Panc1 (cell line): ENCODE results near the gene BBX. TPM values are rescaled to one million over a fixed set of nuclear protein-coding genes. Genes with fewer than 3 reads are reported as not detected.

Experiments used
- ATAC-seq: fragments of 200-7000 bp; cut with Tn5 transposase; 2 replicates; pipeline ENCODE4 v1.9.1; 2020; ENCODE audit warnings: mild to moderate bottlenecking, moderate library complexity
- BruUV-seq: library from RNA; stranded (reverse); fragments of 400-500 nt; replicated peaks from 2 replicates; lab custom pipeline; 2021; lab: Mats Ljungman, UMichigan
- CTCF ChIA-PET: fragments of 300-600 bp; sonication (Branson Sonifier 250); formaldehyde crosslinking; loops from one replicate; lab custom pipeline; 2022; ENCODE audit warnings: antibody characterized with exemption; lab: Charles Lee
- POLR2A ChIA-PET: fragments of 300-600 bp; sonication (Branson Sonifier 250); formaldehyde crosslinking; loops from one replicate; lab custom pipeline; 2022; ENCODE audit warnings: antibody characterized with exemption; lab: Charles Lee
- DNase-seq: peaks from one replicate; pipeline ENCODE4 v3.0.0-alpha.2; 2010; ENCODE audit warnings: low read depth, low spot score
- H3K27ac ChIP-seq: 2 replicates; pipeline ENCODE4 v1.5.1; 2011; ENCODE audit warnings: mild to moderate bottlenecking, low read length, inconsistent platforms
- H3K27me3 ChIP-seq: fragments of 200-500 bp; sonication (Bioruptor generic); 2 replicates; pipeline ENCODE4 v1.6.0; 2014; ENCODE audit warnings: low read length, inconsistent platforms; ENCODE audit not compliant: control insufficient read depth, insufficient read depth
- H3K36me3 ChIP-seq: fragments of 200-500 bp; sonication (Bioruptor generic); 2 replicates; pipeline ENCODE4 v1.5.1; 2014; ENCODE audit warnings: inconsistent platforms, mild to moderate bottlenecking, low read length, moderate library complexity; ENCODE audit not compliant: control insufficient read depth, insufficient read depth
- H3K4me1 ChIP-seq: 2 replicates; pipeline ENCODE4 v1.5.1; 2011; ENCODE audit warnings: inconsistent platforms, mild to moderate bottlenecking, low read length, moderate library complexity; ENCODE audit not compliant: control insufficient read depth, insufficient read depth
- H3K4me3 ChIP-seq, 2 experiments: 2 replicates each; pipeline ENCODE4 v1.5.1; 2011 to 2012; ENCODE audit warnings: low read depth in 2 of 2, low read length in 2 of 2, mild to moderate bottlenecking in 2 of 2, inconsistent platforms in 1 of 2, moderate library complexity in 1 of 2
- H3K9me3 ChIP-seq: fragments of 200-500 bp; sonication (Bioruptor generic); 2 replicates; pipeline ENCODE4 v1.5.1; 2014; ENCODE audit warnings: low read depth, mild to moderate bottlenecking, inconsistent platforms, low read length, moderate library complexity; ENCODE audit not compliant: control insufficient read depth, insufficient read depth
- POLR2AphosphoS5 ChIP-seq: IDR thresholded peaks from 2 replicates; pipeline ENCODE4 v1.6.1; 2012; ENCODE audit warnings: mild to moderate bottlenecking, low read depth, low read length, moderate library complexity
- SIN3A ChIP-seq: IDR thresholded peaks from 2 replicates; pipeline ENCODE4 v1.6.1; 2012; ENCODE audit warnings: low read depth, mild to moderate bottlenecking, low read length, moderate library complexity, borderline replicate concordance; ENCODE audit not compliant: insufficient read depth
- TCF7L2 ChIP-seq: IDR thresholded peaks from 2 replicates; pipeline ENCODE4 v1.6.1; 2011; ENCODE audit warnings: mild to moderate bottlenecking, low read depth, low read length, inconsistent platforms
- in situ Hi-C: cut with HindIII; loops from 2 replicates; pipeline ENCODE4 v1.10.0; 2016; ENCODE audit warnings: low sequenced_read_pairs, low pct_unique_long_range_greater_than_20kb
- intact Hi-C: fragments of 100-400 bp; cut with micrococcal nuclease; formaldehyde crosslinking; loops from one replicate; pipeline ENCODE4 v1.10.0; 2022; ENCODE audit not compliant: unreplicated experiment
- total RNA-seq: library from RNA; stranded (reverse); gene quantifications from one replicate; pipeline ENCODE4 v1.2.1, GENCODE V29; 2021; ENCODE audit not compliant: unreplicated experiment
- TF ChIP-seq, protein P1 (sequence below): fragments of 450-650 bp; IDR thresholded peaks from 2 replicates; pipeline ENCODE4 v1.5.1; 2017; ENCODE audit warnings: mild to moderate bottlenecking
- TF ChIP-seq, protein P2 (sequence below), 2 experiments: IDR thresholded peaks; 2 replicates each; pipeline ENCODE4 v1.6.1; 2011 to 2012; ENCODE audit warnings: low read depth in 2 of 2, control low read depth in 1 of 2, low read length in 1 of 2, mild to moderate bottlenecking in 1 of 2, moderate library complexity in 1 of 2; ENCODE audit not compliant: insufficient read depth in 1 of 2

The BBX gene
- total RNA-seq, 1 experiment from 2014 or later = 28.5 TPM

DNA sequence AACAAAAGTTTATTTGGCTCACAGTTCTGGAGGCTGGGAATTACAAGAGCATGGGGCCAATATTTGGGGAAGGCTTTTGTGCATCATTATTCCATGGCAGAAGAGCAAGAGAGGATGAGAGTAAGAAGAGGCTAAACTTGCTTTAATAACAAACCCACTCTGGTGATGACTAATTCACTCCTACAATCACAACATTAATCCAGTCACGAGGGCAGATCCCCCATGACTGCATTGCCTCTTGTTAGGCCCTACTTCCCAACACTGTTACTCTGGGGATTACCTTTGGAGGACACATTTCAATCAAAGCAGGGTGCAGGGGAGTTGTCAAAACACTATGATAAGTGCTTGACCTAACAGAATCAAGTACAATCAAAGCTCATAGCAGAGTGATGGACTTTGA lies 181.7 kb downstream of the BBX start:
- Histone ChIP-seq H3K27me3 (no peaks in the 10 kb centered on the region), H3K9me3 (no peaks in the 10 kb centered on the region), H3K36me3 (no peaks in the 10 kb centered on the region), H3K4me3 (no peak overlapping the region), H3K4me1 (no peaks in the 10 kb centered on the region), H3K27ac (no peak overlapping the region)
- intact Hi-C loops (no loop called here), in situ Hi-C loops (no loop called here)
- CTCF ChIA-PET = no interaction called here
- no TSS peak for BruUV-seq
- POLR2A ChIA-PET = no interaction called here
- no peak for DNase-seq
- ATAC-seq = no peak
- no peak for TF ChIP-seq SIN3A
- TF ChIP-seq TCF7L2 = no peak
- TF ChIP-seq, protein P1, sequence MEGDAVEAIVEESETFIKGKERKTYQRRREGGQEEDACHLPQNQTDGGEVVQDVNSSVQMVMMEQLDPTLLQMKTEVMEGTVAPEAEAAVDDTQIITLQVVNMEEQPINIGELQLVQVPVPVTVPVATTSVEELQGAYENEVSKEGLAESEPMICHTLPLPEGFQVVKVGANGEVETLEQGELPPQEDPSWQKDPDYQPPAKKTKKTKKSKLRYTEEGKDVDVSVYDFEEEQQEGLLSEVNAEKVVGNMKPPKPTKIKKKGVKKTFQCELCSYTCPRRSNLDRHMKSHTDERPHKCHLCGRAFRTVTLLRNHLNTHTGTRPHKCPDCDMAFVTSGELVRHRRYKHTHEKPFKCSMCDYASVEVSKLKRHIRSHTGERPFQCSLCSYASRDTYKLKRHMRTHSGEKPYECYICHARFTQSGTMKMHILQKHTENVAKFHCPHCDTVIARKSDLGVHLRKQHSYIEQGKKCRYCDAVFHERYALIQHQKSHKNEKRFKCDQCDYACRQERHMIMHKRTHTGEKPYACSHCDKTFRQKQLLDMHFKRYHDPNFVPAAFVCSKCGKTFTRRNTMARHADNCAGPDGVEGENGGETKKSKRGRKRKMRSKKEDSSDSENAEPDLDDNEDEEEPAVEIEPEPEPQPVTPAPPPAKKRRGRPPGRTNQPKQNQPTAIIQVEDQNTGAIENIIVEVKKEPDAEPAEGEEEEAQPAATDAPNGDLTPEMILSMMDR = no peak
- TF ChIP-seq POLR2AphosphoS5 = no peak
- TF ChIP-seq, protein P2, sequence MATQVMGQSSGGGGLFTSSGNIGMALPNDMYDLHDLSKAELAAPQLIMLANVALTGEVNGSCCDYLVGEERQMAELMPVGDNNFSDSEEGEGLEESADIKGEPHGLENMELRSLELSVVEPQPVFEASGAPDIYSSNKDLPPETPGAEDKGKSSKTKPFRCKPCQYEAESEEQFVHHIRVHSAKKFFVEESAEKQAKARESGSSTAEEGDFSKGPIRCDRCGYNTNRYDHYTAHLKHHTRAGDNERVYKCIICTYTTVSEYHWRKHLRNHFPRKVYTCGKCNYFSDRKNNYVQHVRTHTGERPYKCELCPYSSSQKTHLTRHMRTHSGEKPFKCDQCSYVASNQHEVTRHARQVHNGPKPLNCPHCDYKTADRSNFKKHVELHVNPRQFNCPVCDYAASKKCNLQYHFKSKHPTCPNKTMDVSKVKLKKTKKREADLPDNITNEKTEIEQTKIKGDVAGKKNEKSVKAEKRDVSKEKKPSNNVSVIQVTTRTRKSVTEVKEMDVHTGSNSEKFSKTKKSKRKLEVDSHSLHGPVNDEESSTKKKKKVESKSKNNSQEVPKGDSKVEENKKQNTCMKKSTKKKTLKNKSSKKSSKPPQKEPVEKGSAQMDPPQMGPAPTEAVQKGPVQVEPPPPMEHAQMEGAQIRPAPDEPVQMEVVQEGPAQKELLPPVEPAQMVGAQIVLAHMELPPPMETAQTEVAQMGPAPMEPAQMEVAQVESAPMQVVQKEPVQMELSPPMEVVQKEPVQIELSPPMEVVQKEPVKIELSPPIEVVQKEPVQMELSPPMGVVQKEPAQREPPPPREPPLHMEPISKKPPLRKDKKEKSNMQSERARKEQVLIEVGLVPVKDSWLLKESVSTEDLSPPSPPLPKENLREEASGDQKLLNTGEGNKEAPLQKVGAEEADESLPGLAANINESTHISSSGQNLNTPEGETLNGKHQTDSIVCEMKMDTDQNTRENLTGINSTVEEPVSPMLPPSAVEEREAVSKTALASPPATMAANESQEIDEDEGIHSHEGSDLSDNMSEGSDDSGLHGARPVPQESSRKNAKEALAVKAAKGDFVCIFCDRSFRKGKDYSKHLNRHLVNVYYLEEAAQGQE (IDR thresholded peaks at IDR 0.05; ENCODE audit: insufficient read depth in 1 of 2, low read depth in 2 of 2, low read length in 1 of 2) = no peak

DNA sequence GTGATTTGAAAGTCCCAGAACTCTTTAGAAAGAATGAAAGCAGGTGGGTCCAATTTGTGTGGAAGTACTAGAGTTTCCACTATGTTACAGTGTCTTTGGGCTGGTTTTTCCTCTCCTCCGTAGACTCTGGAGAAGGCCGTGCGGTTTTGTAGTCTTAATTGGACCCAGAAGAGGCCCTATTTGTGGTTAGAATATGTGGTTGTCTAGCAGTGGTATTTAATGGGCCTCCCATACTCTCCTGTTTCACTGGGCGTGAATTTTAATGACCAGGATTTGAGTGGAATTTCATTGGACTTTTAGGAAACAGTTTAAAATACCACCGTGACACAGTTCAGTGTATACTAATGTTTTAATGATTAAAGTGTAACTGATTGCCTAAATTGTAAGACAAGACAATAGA lies 182.3 kb downstream of the BBX start:
- intact Hi-C loops = no loop called here
- in situ Hi-C loops = no loop called here
- H3K4me1 ChIP-seq = no peaks in the 10 kb centered on the region
- DNase-seq (no peak), ATAC-seq (no peak)
- no peak overlapping the region for H3K27ac ChIP-seq
- POLR2A ChIA-PET = no interaction called here
- no peaks in the 10 kb centered on the region for H3K27me3 ChIP-seq
- TF ChIP-seq POLR2AphosphoS5 (no peak), TCF7L2 (no peak), SIN3A (no peak)
- TF ChIP-seq, protein P1 = no peak
- TF ChIP-seq, protein P2 (IDR thresholded peaks at IDR 0.05; ENCODE audit: insufficient read depth in 1 of 2, low read depth in 2 of 2, low read length in 1 of 2) = no peak
- H3K4me3 ChIP-seq = no peak overlapping the region
- no peaks in the 10 kb centered on the region for H3K9me3 ChIP-seq
- BruUV-seq = no TSS peak
- H3K36me3 ChIP-seq = no peaks in the 10 kb centered on the region
- CTCF ChIA-PET = no interaction called here
